Caco-2 (cell line): ENCODE data around the gene ZNF680. TPM values are rescaled to one million over a fixed set of nuclear protein-coding genes. Genes with fewer than 3 reads are reported as not detected.

Experiments used
- BruUV-seq: library from RNA; stranded (reverse); fragments of 400-500 nt; replicated peaks from 2 replicates; lab custom pipeline; 2021; lab: Mats Ljungman, UMichigan
- CTCF ChIA-PET: fragments of 300-600 bp; sonication (Branson Sonifier 250); formaldehyde crosslinking; loops from one replicate; lab custom pipeline; 2022; ENCODE audit warnings: antibody characterized with exemption; lab: Charles Lee
- POLR2A ChIA-PET: fragments of 300-600 bp; sonication (Branson Sonifier 250); formaldehyde crosslinking; loops from one replicate; lab custom pipeline; 2022; ENCODE audit warnings: antibody characterized with exemption; lab: Charles Lee
- DNase-seq, 2 experiments: peaks; one replicate each; pipeline versions ENCODE4 v3.0.0 to v3.0.0-alpha.2; 2020 to 2022
- H3K27me3 ChIP-seq: replicated peaks from 2 replicates; pipeline ENCODE4 v1.6.0; 2011; ENCODE audit warnings: low read length; ENCODE audit not compliant: control insufficient read depth, insufficient read depth
- H3K36me3 ChIP-seq: 2 replicates; pipeline ENCODE4 v1.5.1; 2011; ENCODE audit warnings: low read length; ENCODE audit not compliant: control insufficient read depth, insufficient read depth
- H3K4me1 ChIP-seq: fragments of 250-450 bp; sonication (Bioruptor Pico); 2 replicates; pipeline ENCODE4 v1.5.1; 2020; ENCODE audit warnings: mild to moderate bottlenecking
- H3K4me3 ChIP-seq: 2 replicates; pipeline ENCODE4 v1.5.1; 2011; ENCODE audit warnings: low read depth, mild to moderate bottlenecking, control low read depth, low read length
- H3K9me3 ChIP-seq: fragments of 250-450 bp; sonication (Bioruptor Pico); 2 replicates; pipeline ENCODE4 v1.5.1; 2020; ENCODE audit warnings: mild to moderate bottlenecking, moderate library complexity
- H3K27ac Mint-ChIP-seq: one replicate; pipeline ENCODE4 v1.8.0; 2022; ENCODE audit warnings: mixed read lengths; ENCODE audit not compliant: unreplicated experiment
- H3K27me3 Mint-ChIP-seq: one replicate; pipeline ENCODE4 v1.8.0; 2022; ENCODE audit warnings: mixed read lengths; ENCODE audit not compliant: insufficient read depth, unreplicated experiment
- H3K36me3 Mint-ChIP-seq: one replicate; pipeline ENCODE4 v1.8.0; 2022; ENCODE audit warnings: mild to moderate bottlenecking, mixed read lengths; ENCODE audit not compliant: insufficient read depth, unreplicated experiment
- H3K4me1 Mint-ChIP-seq: one replicate; pipeline ENCODE4 v1.8.0; 2022; ENCODE audit warnings: low read depth, mixed read lengths; ENCODE audit not compliant: unreplicated experiment
- H3K4me3 Mint-ChIP-seq: one replicate; pipeline ENCODE4 v1.8.0; 2022; ENCODE audit warnings: mild to moderate bottlenecking, moderate library complexity, mixed read lengths; ENCODE audit not compliant: unreplicated experiment
- H3K9me3 Mint-ChIP-seq: one replicate; pipeline ENCODE4 v1.8.0; 2022; ENCODE audit warnings: mixed read lengths; ENCODE audit not compliant: unreplicated experiment
- intact Hi-C: fragments of 100-400 bp; cut with micrococcal nuclease; formaldehyde crosslinking; loops from one replicate; pipeline ENCODE4 v1.10.0; 2022; ENCODE audit not compliant: unreplicated experiment
- total RNA-seq: library from RNA; stranded (reverse); gene quantifications from 2 replicates; pipeline ENCODE4 v1.2.3, GENCODE V29; 2022
- TF ChIP-seq, protein P1 (sequence below), 2 experiments: fragments of 200-600 bp in 1 of 2; IDR thresholded peaks; 1 replicate in 1 of 2; 2 replicates in 1 of 2; pipeline versions ENCODE4 v1.5.1 to v1.8.0; 2011 to 2022; ENCODE audit warnings: antibody characterized with exemption in 1 of 2, control low read depth in 1 of 2, inconsistent platforms in 1 of 2, low read depth in 1 of 2, low read length in 1 of 2, mild to moderate bottlenecking in 1 of 2, moderate library complexity in 1 of 2; ENCODE audit not compliant: insufficient read depth in 1 of 2, severe bottlenecking in 1 of 2, unreplicated experiment in 1 of 2

The ZNF680 gene
- total RNA-seq, 1 experiment from 2014 or later: 13.1 TPM

DNA sequence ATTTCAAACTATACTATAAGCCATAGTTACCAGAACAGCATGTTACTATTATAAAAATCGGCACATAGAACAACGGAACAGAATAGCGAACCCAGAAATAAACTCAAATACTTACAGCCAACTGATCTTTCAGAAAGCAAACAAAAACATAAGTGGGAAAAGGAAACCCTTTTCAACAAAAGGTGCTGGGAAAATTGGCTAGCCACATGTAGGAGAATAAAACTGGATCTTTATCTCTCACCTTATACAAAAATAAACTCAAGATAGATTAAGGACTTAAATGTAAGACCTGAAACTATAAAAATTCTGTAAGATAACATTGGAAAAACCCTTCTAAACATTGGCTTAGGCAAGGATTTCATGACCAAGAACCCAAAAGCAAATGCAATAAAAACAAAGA is 29.1 kb downstream of the ZNF680 start:
- CTCF ChIA-PET: interaction anchor here (0.6 kb wide), 1 partner anchor 11 kb away, joined by 7 read pairs; no protein-coding TSS in a partner anchor
- H3K36me3 Mint-ChIP-seq: peaks cover 88% of the 10 kb centered on the region
- POLR2A ChIA-PET: no interaction called here

DNA sequence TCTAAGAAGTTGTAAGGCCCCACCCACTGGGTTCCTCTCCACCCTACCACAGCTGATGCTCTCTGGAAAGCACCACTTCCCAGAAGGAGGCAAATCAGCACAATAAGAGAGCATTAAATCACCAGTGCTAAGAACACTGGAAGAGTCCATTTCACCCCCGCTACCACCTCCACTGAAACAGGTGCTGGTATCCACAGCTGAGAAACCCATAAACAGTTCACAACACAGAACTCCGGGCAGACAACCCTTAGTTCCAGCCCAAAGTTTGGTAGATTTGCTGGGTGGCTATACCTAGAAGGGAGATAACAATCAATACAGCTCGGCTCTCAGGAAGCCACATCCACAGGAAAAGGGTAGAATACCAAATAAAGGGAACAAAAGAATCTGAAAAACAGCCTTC is 34.1 kb downstream of the ZNF680 start:
- intact Hi-C loops: no loop called here
- Mint-ChIP-seq H3K9me3 (peaks cover 44% of the 10 kb centered on the region), H3K4me3 (no peak overlapping the region), H3K27ac (no peak overlapping the region), H3K27me3 (no peaks in the 10 kb centered on the region), H3K36me3 (peaks cover 70% of the 10 kb centered on the region), H3K4me1 (no peaks in the 10 kb centered on the region)
- no peaks in the 10 kb centered on the region for H3K27me3 ChIP-seq
- CTCF ChIA-PET: no interaction called here
- H3K36me3 ChIP-seq: no peaks in the 10 kb centered on the region
- peaks cover 47% of the 10 kb centered on the region for H3K9me3 ChIP-seq
- H3K4me1 ChIP-seq: no peaks in the 10 kb centered on the region
- POLR2A ChIA-PET: no interaction called here
- no TSS peak for BruUV-seq
- no peak for DNase-seq
- TF ChIP-seq, protein P1, sequence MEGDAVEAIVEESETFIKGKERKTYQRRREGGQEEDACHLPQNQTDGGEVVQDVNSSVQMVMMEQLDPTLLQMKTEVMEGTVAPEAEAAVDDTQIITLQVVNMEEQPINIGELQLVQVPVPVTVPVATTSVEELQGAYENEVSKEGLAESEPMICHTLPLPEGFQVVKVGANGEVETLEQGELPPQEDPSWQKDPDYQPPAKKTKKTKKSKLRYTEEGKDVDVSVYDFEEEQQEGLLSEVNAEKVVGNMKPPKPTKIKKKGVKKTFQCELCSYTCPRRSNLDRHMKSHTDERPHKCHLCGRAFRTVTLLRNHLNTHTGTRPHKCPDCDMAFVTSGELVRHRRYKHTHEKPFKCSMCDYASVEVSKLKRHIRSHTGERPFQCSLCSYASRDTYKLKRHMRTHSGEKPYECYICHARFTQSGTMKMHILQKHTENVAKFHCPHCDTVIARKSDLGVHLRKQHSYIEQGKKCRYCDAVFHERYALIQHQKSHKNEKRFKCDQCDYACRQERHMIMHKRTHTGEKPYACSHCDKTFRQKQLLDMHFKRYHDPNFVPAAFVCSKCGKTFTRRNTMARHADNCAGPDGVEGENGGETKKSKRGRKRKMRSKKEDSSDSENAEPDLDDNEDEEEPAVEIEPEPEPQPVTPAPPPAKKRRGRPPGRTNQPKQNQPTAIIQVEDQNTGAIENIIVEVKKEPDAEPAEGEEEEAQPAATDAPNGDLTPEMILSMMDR (IDR thresholded peaks at IDR 0.05; ENCODE audit: insufficient read depth in 1 of 2, low read depth in 1 of 2, low read length in 1 of 2, severe bottlenecking in 1 of 2, unreplicated experiment in 1 of 2): no peak
- no peak overlapping the region for H3K4me3 ChIP-seq

More for the DNA sequence above, 29.1 kb downstream of the ZNF680 start:
- intact Hi-C loops: no loop called here
- DNase-seq: no peak
- H3K4me1 ChIP-seq: no peaks in the 10 kb centered on the region
- no peak overlapping the region for H3K4me3 ChIP-seq
- no peaks in the 10 kb centered on the region for H3K27me3 ChIP-seq
- H3K9me3 ChIP-seq: peaks cover 25% of the 10 kb centered on the region
- H3K9me3 Mint-ChIP-seq: peaks cover 65% of the 10 kb centered on the region
- no peaks in the 10 kb centered on the region for H3K36me3 ChIP-seq
- TF ChIP-seq, protein P1 (IDR thresholded peaks at IDR 0.05; ENCODE audit: insufficient read depth in 1 of 2, low read depth in 1 of 2, low read length in 1 of 2, severe bottlenecking in 1 of 2, unreplicated experiment in 1 of 2): no peak
- no TSS peak for BruUV-seq
- no peaks in the 10 kb centered on the region for H3K27me3 Mint-ChIP-seq
- no peak overlapping the region for H3K4me3 Mint-ChIP-seq
- no peaks in the 10 kb centered on the region for H3K4me1 Mint-ChIP-seq
- H3K27ac Mint-ChIP-seq: no peak overlapping the region

DNA sequence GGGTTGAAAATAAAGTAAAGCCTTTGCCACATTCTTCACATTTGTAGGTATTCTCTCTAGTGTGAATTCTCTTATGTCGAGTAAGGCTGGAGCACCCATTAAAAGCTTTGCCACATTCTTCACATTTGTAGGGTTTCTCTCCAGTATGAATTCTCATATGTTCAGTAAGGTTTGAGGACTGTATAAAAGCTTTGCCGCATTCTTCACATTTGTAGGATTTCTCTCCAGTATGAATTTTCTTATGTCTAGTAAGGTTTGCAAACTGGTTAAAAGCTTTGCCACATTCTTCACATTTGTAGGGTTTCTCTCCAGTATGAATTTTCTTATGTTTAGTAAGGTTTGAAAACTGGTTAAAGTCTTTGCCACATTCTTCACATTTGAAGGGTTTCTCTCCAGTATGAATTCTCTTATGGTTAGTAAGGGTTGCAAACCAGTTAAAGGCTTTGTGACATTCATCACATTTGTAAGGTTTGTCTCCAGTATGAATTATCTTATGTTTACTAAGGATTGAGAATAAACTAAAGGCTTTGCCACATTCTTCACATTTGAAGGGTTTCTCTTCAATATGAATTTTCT is 41.4 kb downstream of the ZNF680 start:
- peaks cover 51% of the 10 kb centered on the region for H3K9me3 Mint-ChIP-seq
- H3K4me1 ChIP-seq: no peaks in the 10 kb centered on the region
- no peaks in the 10 kb centered on the region for H3K27me3 Mint-ChIP-seq
- H3K27ac Mint-ChIP-seq: no peak overlapping the region
- intact Hi-C loops: no loop called here
- POLR2A ChIA-PET: no interaction called here
- H3K4me1 Mint-ChIP-seq: no peaks in the 10 kb centered on the region
- peaks cover 50% of the 10 kb centered on the region for H3K9me3 ChIP-seq
- peaks cover 38% of the 10 kb centered on the region for H3K36me3 Mint-ChIP-seq
- no peaks in the 10 kb centered on the region for H3K27me3 ChIP-seq
- TF ChIP-seq, protein P1 (IDR thresholded peaks at IDR 0.05; ENCODE audit: insufficient read depth in 1 of 2, low read depth in 1 of 2, low read length in 1 of 2, severe bottlenecking in 1 of 2, unreplicated experiment in 1 of 2): no peak
- DNase-seq: no peak
- CTCF ChIA-PET: no interaction called here
- H3K36me3 ChIP-seq: no peaks in the 10 kb centered on the region
- no peak overlapping the region for H3K4me3 ChIP-seq
- no peak overlapping the region for H3K4me3 Mint-ChIP-seq
- no TSS peak for BruUV-seq
